CD14-positive monocyte (primary cell): ENCODE data around the gene SGMS1. TPM values are rescaled to one million over a fixed set of nuclear protein-coding genes. Genes with fewer than 3 reads are reported as not detected.

Experiments used
- DNase-seq, 3 donors: peaks; one replicate each; pipeline ENCODE4 v3.0.0-alpha.2; 2011 to 2022
- H2AFZ ChIP-seq: 2 replicates; pipeline ENCODE4 v1.6.0; 2012; ENCODE audit warnings: mild to moderate bottlenecking, low read depth, low read length, inconsistent platforms; ENCODE audit not compliant: insufficient read depth, poor library complexity, severe bottlenecking
- H3K27ac ChIP-seq, 2 donors: 1 replicate in 1 of 2; 2 replicates in 1 of 2; pipeline ENCODE4 v1.5.1; 2012 to 2013; ENCODE audit warnings: low read length in 2 of 2, control low read depth in 1 of 2, inconsistent platforms in 1 of 2, low read depth in 1 of 2, mild to moderate bottlenecking in 1 of 2
- H3K27me3 ChIP-seq, 2 donors: one replicate each; pipeline versions ENCODE4 v1.6.0 to v1.6.1; 2011 to 2013; ENCODE audit warnings: low read length in 2 of 2; ENCODE audit not compliant: control insufficient read depth in 2 of 2, insufficient read depth in 2 of 2
- H3K36me3 ChIP-seq, 2 donors: replicated peaks in 1 of 2; 1 replicate in 1 of 2; 2 replicates in 1 of 2; pipeline versions ENCODE4 v1.5.1 to v1.6.1; 2012 to 2013; ENCODE audit warnings: low read length in 2 of 2, control low read depth in 1 of 2, inconsistent platforms in 1 of 2, mild to moderate bottlenecking in 1 of 2; ENCODE audit not compliant: insufficient read depth in 2 of 2, control insufficient read depth in 1 of 2
- H3K4me1 ChIP-seq, 2 donors: 1 replicate in 1 of 2; 2 replicates in 1 of 2; pipeline versions ENCODE4 v1.5.1 to v1.6.1; 2012 to 2013; ENCODE audit warnings: low read length in 2 of 2, control low read depth in 1 of 2, inconsistent platforms in 1 of 2, mild to moderate bottlenecking in 1 of 2, moderate library complexity in 1 of 2; ENCODE audit not compliant: insufficient read depth in 2 of 2, control insufficient read depth in 1 of 2
- H3K4me2 ChIP-seq: replicated peaks from 2 replicates; pipeline ENCODE3; 2012; ENCODE audit warnings: low read length, moderate library complexity, mild to moderate bottlenecking; ENCODE audit not compliant: poor library complexity, severe bottlenecking; ENCODE audit errors: extremely low read depth
- H3K4me3 ChIP-seq, 3 experiments: fragments of 200-600 bp in 1 of 3; sonication (generic) in 1 of 3; replicated peaks in 1 of 3; 1 replicate in 2 of 3; 2 replicates in 1 of 3; pipeline ENCODE4 v1.5.1; 2011 to 2013; ENCODE audit warnings: low read length in 3 of 3, mild to moderate bottlenecking in 3 of 3, control low read depth in 2 of 3, low read depth in 2 of 3, inconsistent platforms in 1 of 3, moderate library complexity in 1 of 3
- H3K79me2 ChIP-seq: 2 replicates; pipeline ENCODE4 v1.6.0; 2012; ENCODE audit warnings: mild to moderate bottlenecking, control low read depth, inconsistent platforms, low read length, moderate library complexity; ENCODE audit not compliant: insufficient read depth
- H3K9ac ChIP-seq: 2 replicates; pipeline ENCODE4 v1.6.0; 2017; ENCODE audit warnings: low read length, mild to moderate bottlenecking; ENCODE audit not compliant: insufficient read depth, poor library complexity, severe bottlenecking
- H3K9me3 ChIP-seq, 2 donors: replicated peaks in 1 of 2; 1 replicate in 1 of 2; 2 replicates in 1 of 2; pipeline versions ENCODE4 v1.5.1 to v1.6.1; 2012 to 2013; ENCODE audit warnings: low read length in 2 of 2, control low read depth in 1 of 2; ENCODE audit not compliant: control insufficient read depth in 1 of 2, insufficient read depth in 1 of 2
- H4K20me1 ChIP-seq: 2 replicates; pipeline ENCODE4 v1.6.0; 2012; ENCODE audit warnings: mild to moderate bottlenecking, low read length, control low read depth, moderate library complexity; ENCODE audit not compliant: insufficient read depth
- H3K27ac Mint-ChIP-seq, 7 donors: one replicate each; pipeline ENCODE4 v1.8.0; 2020; ENCODE audit warnings: mild to moderate bottlenecking in 7 of 7, mixed read lengths in 7 of 7, moderate library complexity in 6 of 7, inconsistent platforms in 2 of 7
- H3K27me3 Mint-ChIP-seq, 3 donors: one replicate each; pipeline ENCODE4 v1.8.0; 2021 to 2022; ENCODE audit warnings: low read depth in 3 of 3, mild to moderate bottlenecking in 3 of 3, mixed read lengths in 3 of 3, moderate library complexity in 3 of 3, inconsistent platforms in 1 of 3
- H3K36me3 Mint-ChIP-seq, 2 donors: one replicate each; pipeline ENCODE4 v1.8.0; 2020; ENCODE audit warnings: mixed read lengths in 2 of 2, inconsistent platforms in 1 of 2, mild to moderate bottlenecking in 1 of 2
- H3K4me1 Mint-ChIP-seq: one replicate; pipeline ENCODE4 v1.8.0; 2020; ENCODE audit warnings: mild to moderate bottlenecking, mixed read lengths
- H3K4me3 Mint-ChIP-seq, 2 donors: one replicate each; pipeline ENCODE4 v1.8.0; 2020; ENCODE audit warnings: mild to moderate bottlenecking in 2 of 2, mixed read lengths in 2 of 2, moderate library complexity in 1 of 2
- H3K9me3 Mint-ChIP-seq, 7 donors: one replicate each; pipeline ENCODE4 v1.8.0; 2020 to 2022; ENCODE audit warnings: mixed read lengths in 7 of 7, mild to moderate bottlenecking in 6 of 7, moderate library complexity in 6 of 7, inconsistent platforms in 2 of 7
- WGBS: methylation state at CpG from one replicate; pipeline ENCODE4 v1.1.5; 2013; ENCODE audit warnings: missing lambda C conversion rate; ENCODE audit not compliant: insufficient coverage; 5-methylcytosine and 5-hydroxymethylcytosine counted together
- intact Hi-C, 2 donors: fragments of 100-400 bp; cut with micrococcal nuclease; formaldehyde crosslinking; loops; one replicate each; pipeline versions ENCODE4 v1.15.0 to v1.15.1; 2023
- polyA plus RNA-seq, 3 donors: library from polyadenylated mRNA; depleted of rRNA in 1 of 3; unstranded in 2 of 3; stranded (reverse) in 1 of 3; fragments of 300-500 nt in 2 of 3; fragments of >200 nt in 1 of 3; fragmentation: Illumina TruSeq in 2 of 3; gene quantifications; 1 replicate in 2 of 3; 2 replicates in 1 of 3; pipeline ENCODE4 v1.2.3, GENCODE V29; 2012 to 2021
- TF ChIP-seq, protein P1 (sequence below): fragments of 200-600 bp; IDR thresholded peaks from one replicate; pipeline ENCODE4 v1.8.0; 2022; ENCODE audit warnings: antibody characterized with exemption, mild to moderate bottlenecking

Gene SGMS1
- polyA plus RNA-seq, 3 donors, result 19.5 to 20.6 (median 20.4) TPM

DNA sequence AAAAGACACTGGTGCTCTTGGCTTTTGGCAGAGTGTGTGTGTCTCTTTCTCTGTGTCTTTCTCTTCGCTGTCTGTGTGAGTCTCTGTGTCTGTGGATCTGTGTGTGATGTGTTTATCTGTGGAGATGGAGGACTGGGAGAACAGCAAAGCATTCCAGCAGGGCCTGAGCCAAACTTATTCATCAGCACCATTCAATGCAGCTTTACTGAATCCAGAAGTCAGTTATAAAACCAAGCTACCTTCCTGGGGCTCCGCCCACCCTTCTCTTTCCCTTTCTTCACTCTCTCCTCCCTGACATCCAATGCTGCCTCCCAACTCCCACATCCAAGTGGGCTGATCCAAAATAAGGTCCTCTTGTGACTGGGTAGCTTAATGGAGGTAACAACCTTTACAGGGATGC, 3.9 kb downstream of the SGMS1 start:
- H3K27me3 ChIP-seq, result no peaks in the 10 kb centered on the region
- no peaks in the 10 kb centered on the region for H3K9me3 ChIP-seq
- no peak overlapping the region for H3K9ac ChIP-seq
- H3K9me3 Mint-ChIP-seq, result no peaks in the 10 kb centered on the region
- H3K36me3 Mint-ChIP-seq, result peaks cover 0 to 9% of the 10 kb centered on the region in 2 donors
- H3K36me3 ChIP-seq, result no peaks in the 10 kb centered on the region
- no peak overlapping the region for H2AFZ ChIP-seq
- H3K27me3 Mint-ChIP-seq, result peaks cover 0 to 2% (median 0%) of the 10 kb centered on the region in 3 donors
- DNase-seq, result no peak
- H3K4me1 ChIP-seq, result peaks cover 12 to 19% of the 10 kb centered on the region in 2 donors
- intact Hi-C loops, result loop anchor here in 1 of 2 donors (10.0 kb wide), 2 partner anchors 205 to 555 kb away; partner anchors contain the start of gene WASHC2A
- no peak overlapping the region for H3K4me3 Mint-ChIP-seq
- peaks cover 53% of the 10 kb centered on the region for H3K79me2 ChIP-seq
- H3K27ac Mint-ChIP-seq, result no peak overlapping the region
- H3K4me2 ChIP-seq, result no peak overlapping the region
- H4K20me1 ChIP-seq, result peaks cover 59% of the 10 kb centered on the region
- H3K4me1 Mint-ChIP-seq, result peaks cover 32% of the 10 kb centered on the region
- WGBS, result no CpG with 5 or more reads among the region's 2 CpGs
- TF ChIP-seq, protein P1, sequence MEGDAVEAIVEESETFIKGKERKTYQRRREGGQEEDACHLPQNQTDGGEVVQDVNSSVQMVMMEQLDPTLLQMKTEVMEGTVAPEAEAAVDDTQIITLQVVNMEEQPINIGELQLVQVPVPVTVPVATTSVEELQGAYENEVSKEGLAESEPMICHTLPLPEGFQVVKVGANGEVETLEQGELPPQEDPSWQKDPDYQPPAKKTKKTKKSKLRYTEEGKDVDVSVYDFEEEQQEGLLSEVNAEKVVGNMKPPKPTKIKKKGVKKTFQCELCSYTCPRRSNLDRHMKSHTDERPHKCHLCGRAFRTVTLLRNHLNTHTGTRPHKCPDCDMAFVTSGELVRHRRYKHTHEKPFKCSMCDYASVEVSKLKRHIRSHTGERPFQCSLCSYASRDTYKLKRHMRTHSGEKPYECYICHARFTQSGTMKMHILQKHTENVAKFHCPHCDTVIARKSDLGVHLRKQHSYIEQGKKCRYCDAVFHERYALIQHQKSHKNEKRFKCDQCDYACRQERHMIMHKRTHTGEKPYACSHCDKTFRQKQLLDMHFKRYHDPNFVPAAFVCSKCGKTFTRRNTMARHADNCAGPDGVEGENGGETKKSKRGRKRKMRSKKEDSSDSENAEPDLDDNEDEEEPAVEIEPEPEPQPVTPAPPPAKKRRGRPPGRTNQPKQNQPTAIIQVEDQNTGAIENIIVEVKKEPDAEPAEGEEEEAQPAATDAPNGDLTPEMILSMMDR, result no peak
- H3K4me3 ChIP-seq, result no peak overlapping the region
- no peak overlapping the region for H3K27ac ChIP-seq

DNA sequence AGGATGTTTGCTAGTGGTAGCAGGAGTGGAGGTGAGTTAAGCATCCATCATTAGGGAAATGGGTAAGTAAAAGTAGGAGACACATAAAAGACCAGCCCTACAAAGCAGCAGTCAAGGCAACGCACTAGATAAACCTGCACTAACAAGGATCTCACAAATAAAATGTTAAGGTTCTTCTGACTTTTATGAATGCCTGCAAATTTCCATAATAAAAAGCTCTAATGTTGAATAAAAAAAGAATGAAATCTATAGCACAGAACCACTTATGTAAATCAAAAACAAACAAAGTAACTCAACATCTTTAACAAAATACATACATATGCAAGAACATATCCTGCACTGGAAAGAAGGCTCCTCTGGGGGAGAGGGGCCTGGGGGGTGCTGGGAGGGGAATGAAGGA, 4.6 kb downstream of the SGMS1 start:
- Histone ChIP-seq H4K20me1 (peaks cover 66% of the 10 kb centered on the region), H3K27me3 (no peaks in the 10 kb centered on the region), H3K79me2 (peaks cover 55% of the 10 kb centered on the region), H3K9ac (no peak overlapping the region), H3K4me2 (no peak overlapping the region), H3K36me3 (no peaks in the 10 kb centered on the region), H3K4me3 (no peak overlapping the region), H3K9me3 (no peaks in the 10 kb centered on the region), H3K4me1 (peaks cover 10 to 19% of the 10 kb centered on the region in 2 donors), H2AFZ (no peak overlapping the region), H3K27ac (no peak overlapping the region)
- no peak for DNase-seq
- Mint-ChIP-seq H3K4me3 (no peak overlapping the region), H3K27me3 (peaks cover 0 to 2% (median 0%) of the 10 kb centered on the region in 3 donors), H3K4me1 (peaks cover 32% of the 10 kb centered on the region), H3K27ac (no peak overlapping the region), H3K36me3 (peaks cover 0 to 9% of the 10 kb centered on the region in 2 donors), H3K9me3 (no peaks in the 10 kb centered on the region)
- TF ChIP-seq, protein P1, result no peak
- intact Hi-C loops, result no loop called here
- WGBS, result no CpG with 5 or more reads among the region's 1 CpG
